NCI-H187 (cell line): Measurements from ENCODE around the gene VPS25.

Experiments
- DNase-seq, 2 experiments: peaks; one replicate each; lab custom pipeline; 2025; lab: John Stamatoyannopoulos, UW

The VPS25 gene

DNA sequence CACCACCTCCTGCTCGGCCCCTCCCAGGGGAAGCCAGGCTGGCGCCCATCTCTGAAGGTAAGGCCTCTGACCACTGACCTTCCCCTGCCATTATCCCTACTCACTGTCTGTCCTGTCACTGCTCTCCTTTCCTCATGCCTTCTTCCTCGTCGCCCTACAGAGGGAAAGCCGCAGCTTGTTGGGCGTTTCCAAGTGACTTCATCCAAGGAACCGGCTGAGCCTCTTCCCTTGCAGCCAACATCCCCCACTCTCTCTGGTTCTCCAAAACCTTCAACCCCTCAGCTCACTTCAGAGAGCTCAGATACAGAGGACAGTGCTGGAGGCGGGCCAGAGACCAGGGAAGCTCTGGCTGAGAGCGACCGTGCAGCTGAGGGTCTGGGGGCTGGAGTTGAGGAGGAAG, 22.2 kb downstream of the VPS25 start:
- no peak for DNase-seq

DNA sequence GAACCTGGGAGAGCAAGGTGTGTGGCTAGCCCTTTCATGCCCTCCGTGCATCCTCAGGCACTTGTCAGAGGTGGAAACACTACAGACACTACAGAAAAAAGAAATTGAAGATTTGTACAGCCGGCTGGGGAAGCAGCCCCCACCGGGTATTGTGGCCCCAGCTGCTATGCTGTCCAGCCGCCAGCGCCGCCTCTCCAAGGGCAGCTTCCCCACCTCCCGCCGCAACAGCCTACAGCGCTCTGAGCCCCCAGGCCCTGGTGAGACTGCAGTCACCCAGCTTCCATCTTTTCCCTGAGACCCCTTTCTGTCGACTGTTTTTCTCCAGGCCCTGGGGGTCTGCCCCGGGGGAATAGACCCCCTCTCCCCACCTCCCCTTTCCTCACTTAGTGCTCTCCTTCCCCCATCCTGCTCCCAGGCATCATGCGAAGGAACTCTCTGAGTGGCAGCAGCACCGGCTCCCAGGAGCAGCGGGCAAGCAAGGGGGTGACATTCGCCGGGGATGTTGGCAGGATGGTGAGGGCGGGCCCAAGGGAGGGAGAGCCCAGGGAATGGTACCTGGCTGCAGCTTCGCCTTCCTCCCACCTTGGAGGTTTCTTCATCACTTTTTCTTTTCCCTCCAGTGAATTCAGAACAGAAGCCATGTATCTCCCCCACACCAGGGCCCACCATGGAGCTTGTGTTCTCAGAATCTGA, 23.0 kb downstream of the VPS25 start:
- no peak for DNase-seq

DNA sequence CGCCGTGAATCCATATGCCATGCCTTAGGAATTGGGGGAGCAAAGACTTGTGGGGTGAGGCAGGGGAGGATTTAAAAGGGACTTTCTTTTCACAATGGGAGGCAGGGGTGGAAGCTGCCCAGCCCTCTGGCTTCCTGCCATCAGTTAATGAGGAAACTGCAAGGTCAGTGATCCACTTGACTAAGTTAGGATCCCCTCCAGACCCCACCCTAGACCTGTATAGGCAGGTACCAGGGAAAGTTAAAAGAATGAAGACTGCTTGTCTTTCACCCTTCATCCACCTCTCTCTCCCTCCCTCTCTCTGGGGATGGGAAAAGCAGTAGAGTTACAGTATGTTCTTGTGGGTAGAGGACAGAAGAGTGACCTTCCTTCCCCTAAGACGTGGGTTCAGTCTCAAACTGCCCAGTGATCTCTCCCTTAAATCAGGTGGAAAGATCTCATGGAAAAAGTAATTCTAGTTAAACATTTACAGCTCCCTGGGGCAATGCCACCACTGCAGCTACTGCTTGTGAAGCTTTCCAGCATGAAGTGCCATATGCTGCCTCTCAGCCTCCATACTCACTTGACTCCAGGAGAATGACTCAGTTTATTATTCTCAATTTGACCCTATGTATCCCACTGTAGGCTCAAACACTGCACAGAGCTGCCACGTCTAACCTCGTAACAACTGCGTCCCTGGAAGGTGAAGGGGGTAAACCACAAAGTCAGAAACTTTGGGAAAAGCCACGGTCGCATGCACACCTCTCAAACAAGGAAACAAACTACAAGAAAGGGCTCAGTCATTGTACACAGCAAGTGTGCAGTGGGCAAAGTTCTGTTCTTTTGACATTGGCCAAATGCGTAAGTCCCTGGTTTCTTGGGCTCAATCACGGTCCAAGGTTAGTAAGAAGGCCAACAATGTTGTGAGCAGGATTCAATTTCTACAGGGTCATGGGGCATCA, 24.1 kb downstream of the VPS25 start:
- DNase-seq = no peak

DNA sequence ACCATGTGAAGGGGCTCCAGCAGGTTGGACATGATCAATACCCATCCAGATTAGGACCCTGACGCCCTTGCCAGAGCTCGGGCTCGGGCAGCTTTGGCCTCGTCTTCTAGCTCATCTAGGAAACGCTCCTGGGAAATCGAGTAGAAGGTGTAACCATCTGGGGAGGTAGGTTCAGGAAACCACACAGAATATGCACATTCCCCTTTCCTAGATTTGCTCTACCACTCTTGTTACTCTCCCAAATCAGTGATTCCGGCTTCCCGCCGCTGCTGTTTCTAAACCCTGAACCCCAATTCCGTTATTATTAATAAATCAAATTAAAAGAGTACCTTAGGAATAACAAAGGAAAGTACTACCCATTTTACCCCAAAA, 24.7 kb downstream of the VPS25 start:
- DNase-seq = no peak

DNA sequence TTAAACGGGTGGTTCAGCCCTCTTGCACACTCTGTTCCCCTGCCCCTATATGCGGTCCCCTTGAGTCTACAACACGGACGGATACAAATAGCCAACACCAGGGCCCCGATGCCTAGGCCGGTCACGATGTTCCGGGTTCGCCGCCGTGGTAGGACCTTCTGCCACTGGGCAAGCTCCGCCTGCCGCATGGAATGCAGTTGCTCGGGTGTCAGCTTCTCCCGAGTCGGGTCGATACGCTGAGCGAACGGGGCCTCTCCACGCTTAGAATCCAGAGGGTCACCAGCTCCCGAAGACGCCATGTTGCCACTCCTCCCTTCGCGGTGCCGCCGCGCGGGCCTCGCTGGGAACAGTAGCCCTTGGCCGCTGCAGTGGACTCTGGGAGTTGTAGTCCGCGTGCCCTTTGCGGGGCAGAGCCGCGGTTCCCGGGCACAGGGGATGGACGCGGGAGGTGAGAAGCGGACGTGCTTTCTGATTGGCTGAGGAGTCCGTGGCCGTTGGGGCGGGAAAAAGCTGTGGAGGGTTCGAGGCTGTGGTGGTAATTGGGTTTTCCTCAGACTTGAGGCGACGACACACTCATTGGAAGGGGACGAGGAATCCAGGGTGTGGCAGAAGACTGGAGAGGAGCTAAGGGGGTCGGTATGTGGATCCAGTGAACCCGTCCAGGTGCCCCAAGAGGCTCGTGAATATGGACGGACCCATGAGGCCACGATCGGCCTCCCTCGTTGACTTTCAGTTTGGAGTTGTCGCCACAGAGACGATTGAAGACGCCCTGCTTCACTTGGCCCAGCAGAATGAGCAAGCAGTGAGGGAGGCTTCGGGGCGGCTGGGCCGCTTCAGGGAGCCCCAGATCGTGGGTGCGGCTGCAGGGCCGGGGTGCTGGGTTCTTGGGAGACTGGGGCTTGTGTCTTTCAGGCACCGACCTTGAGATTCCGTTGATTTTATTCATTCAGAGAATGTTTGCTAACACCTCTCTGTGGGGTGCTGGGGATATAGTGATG, 25.4 kb downstream of the VPS25 start, which contains the start of the genes CNTD1 and COA3:
TSS of gene CNTD1 (plus strand) at position 479 of the 998 bp plus-strand sequence. CDS start at position 686, 207 bp downstream.
TSS of gene COA3 (minus strand) at position 322 of the 998 bp plus-strand sequence. CDS start at position 299, 23 bp downstream.
- peak; percentile 40 to 52 for DNase-seq

DNA sequence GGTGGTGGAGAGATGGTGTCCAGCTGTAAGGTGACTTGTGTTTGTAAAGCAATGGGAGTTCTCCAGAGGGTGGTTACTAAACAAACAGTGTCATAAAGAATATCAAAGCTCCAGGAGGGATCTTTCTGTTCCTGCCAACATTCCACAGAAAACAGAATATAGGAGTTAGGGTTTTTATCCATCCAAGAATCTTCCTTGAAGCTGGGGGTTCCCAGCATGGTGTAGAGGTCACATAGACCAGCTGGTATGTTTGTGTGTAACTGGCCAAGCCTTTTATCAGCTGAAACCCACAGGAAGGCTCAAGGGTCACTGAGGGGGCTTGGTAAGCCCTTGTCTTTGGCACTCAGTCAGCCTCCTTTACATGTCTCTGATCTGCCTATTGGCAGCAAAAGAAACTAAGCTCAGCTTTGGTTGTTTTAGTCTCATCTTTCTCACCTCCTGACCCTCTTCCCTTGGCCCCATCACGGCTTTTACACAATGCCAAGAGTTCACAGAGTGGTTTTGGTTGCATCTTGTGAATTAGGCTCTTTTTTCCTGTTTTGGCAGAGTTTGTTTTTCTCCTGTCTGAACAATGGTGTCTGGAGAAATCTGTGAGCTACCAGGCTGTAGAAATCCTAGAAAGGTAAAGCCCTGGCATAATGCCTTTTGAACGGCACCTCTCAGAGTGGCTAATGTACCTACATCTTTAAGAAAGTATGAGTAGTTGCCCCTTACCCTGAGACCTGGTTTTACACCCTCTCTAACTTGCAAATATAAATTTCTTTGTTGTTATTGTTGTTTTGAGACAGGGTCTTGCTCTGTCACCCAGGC, 30.0 kb downstream of the VPS25 start:
- DNase-seq = no peak

DNA sequence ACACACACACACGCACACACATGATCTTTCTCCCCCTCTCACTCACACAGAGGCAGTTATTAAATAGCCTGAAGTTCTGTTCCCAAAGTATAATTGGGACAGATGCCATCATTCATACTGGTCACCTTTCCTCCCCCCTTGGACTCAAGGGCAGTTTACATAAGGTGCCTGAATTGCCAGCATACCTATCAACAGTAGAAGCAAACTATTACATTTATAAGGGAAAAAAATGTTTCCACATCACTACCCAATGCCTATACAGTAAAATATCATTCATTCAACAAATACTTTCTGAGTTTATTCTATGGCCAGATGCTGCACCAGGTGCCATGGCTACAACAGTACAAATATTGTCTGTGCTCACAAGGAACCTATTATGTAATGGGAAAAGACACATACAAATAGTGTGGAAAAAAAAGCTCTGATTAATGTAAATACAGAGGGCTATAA, 31.7 kb downstream of the VPS25 start:
- no peak for DNase-seq

DNA sequence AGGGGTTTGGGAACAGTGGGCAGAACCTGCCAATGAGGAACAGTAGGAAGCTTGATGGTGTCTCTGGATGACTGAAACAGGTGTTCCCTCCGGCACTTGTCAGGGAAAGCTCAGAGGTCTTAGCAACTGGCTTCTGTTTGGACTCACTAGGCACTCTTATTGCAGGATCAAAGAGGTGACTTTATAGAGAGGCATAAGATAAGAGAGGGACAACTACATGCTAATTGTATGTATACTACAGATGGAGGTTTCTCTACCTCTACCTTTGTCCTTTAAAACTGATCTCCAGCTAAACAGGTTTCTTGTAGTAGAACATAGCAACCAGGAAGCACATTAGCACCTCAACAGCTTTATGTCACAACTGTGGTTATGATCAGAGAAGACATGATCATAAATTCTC, 33.0 kb downstream of the VPS25 start:
- DNase-seq = no peak

DNA sequence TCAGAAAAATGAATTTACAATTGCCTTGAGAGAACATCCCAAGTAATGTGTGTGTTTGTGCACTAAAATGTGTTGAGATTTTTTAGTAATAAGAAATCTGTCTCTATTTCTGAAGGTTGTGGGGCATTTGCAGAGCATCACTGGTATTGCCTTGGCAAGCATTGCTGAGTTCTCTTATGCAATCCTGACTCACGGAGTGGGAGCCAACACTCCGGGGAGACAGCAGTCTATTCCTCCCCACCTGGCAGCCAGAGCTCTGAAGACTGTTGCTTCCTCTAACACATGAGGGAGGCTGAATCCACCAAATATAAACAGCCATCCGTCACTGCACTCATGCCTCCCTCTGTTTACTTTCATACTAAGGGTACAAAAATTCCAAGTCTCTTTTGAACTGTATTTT, 36.0 kb downstream of the VPS25 start:
- DNase-seq = no peak

DNA sequence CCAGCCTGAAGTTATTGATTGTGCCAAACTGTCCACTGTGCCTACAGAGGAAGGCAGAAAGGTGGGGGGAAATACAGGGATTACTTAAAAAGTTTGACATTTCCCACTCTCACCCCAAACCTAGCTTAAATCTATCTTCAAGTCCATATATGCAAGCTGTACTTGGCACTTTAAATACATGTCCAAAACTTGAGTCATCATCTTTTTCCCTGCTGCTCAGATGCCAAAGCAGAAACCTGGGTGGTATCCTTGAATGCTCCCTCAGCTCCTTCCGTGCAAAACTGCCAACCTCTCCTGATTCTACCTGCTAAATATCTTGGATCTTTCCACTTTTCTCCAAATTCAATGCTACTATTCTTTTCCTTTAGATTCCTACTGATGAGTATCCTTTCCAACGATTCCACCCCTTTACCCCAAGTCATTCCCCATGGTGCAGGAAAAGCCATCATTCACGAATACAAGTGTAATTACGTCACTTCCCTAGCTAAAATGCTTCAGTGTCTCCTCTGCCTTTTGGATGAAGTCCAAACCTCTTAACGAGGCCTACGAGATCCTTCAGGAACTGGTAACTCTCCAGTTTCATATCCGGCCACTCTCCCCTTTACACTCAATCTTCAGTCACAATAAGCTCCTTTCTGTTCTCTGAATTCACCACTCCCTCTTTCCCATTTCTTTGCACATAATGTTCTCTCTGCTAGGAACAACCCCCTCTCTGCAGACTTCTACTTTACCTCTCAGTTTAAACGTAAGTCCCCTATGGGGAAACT, 41.6 kb downstream of the VPS25 start:
- DNase-seq = no peak

DNA sequence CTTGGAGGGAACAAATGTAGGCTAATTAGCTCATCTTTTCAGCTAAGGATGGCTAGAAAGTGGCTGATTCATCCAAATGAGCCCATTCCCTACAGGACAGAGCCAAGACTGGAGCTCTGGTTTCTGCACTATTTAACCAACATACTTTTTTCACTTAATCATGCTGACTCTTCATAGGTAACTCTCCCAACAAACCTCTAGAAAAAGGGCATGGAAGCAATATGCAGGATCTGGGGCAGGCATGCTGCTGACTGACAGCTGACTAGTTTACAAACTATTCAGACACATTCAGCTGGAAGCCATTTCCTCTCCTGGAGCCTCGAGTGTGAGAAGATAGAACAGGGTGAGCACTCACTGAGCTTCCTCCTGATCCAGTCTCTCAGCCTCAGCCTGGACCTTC, 44.6 kb downstream of the VPS25 start:
- no peak for DNase-seq

DNA sequence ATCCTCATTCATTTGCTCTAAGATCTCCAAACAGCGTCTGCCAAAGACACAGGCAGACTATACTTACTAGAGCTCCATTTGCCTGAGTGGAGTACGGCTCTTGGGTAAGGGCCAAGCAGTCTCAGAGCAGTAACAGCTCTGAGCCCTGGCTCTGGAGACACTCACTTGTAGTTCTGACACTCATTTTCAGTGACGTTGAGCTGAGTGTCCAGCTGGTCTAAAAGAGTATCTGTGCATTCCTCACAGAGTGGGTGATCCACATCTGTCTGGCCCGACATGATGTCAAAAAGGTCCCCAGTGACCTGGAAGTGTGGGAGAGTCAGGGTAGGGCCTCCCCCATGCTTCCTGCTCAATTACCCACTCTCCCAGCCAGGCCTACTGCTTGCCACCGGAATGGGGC, 45.1 kb downstream of the VPS25 start:
- DNase-seq = no peak

DNA sequence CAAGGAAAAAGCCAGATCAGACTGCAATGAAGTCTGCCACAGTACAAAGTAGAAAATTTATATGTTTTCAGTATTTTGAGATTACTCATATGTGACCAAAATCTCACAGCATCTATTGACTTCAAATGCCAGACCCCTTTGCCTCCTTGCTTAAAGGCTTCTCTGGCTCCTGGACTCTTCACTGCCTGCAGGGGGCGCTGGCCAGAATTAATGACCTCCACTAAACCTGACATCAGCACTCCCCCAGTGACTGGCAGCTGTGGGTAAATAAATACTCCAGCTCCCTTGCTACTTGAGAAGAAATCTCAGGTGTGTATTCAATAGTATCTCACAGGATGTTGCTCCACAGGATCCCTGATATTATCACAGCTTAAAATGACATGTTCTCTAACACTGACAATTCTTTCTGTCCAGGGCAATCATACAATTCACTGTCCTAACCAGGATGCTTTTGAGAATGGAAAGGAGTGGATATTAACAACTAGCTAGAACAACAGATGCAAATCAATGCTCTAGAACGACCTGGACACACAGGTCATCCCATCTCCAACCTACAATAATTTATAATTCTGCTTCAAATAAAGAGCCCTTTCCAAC, 46.8 kb downstream of the VPS25 start:
- DNase-seq = peak in 1 of 2 experiments; percentile 7

DNA sequence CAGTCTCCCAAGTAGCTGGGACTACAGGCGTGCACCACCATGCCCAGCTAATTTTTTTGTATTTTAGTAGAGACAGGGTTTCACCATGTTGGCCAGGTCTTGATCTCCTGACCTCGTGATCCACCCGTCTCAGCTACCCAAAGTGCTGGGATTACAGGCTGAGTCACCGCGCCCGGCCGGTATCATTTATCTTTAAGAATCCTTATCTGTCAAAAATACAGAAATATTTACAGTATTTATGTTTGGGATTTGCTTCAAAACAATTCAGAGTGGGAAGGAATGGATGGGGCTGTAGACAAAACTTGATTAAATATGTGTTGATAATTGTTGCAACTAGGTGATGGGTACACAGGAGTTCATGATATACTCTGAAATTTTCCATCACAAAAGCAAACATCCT, 47.9 kb downstream of the VPS25 start:
- no peak for DNase-seq

DNA sequence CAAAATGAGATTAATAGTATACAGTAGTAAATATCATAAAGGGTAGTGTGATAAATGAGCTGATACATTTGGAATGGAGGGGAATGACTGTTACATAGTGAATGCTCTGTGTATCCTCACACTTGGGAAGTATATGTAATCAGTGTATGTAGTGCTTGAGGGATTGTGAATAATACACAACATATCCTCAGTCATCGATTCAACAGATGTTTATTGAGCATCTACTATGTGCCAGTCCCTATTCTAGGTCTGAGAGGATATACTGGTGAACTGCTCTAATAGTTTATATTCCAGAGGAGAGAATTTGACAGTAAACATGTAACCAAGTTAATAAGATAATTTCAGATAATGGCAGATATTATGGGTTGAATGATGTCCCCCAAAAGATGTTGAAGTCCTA, 54.2 kb downstream of the VPS25 start:
- DNase-seq = no peak
